ENCODE measurements around the gene PCBD2.

The PCBD2 gene

GRCh38 chr5:135004376-135004775 is 99.4 kb downstream of the PCBD2 start:
- DNase-seq (ENCODE audit: low spot score in 2 of 2) (peak in 1 of 2 donors; percentile 28), ATAC-seq (no peak)
- no peak overlapping the region for H3K4me3 Mint-ChIP-seq
- H3K27ac Mint-ChIP-seq, result no peak overlapping the region
- no peaks in the 10 kb centered on the region for H3K4me1 Mint-ChIP-seq
- no peaks in the 10 kb centered on the region for H3K36me3 Mint-ChIP-seq
- H3K9me3 Mint-ChIP-seq, result no peaks in the 10 kb centered on the region

GRCh38 chr5:135005076-135005475 is 100.1 kb downstream of the PCBD2 start:
- DNase-seq (ENCODE audit: low spot score in 2 of 2), result no peak
- no peaks in the 10 kb centered on the region for H3K9me3 Mint-ChIP-seq
- no peaks in the 10 kb centered on the region for H3K36me3 Mint-ChIP-seq
- no peak overlapping the region for H3K27ac Mint-ChIP-seq
- no peaks in the 10 kb centered on the region for H3K4me1 Mint-ChIP-seq
- H3K4me3 Mint-ChIP-seq, result no peak overlapping the region
- ATAC-seq, result no peak

GRCh38 chr5:135007305-135007704 is 102.4 kb downstream of the PCBD2 start:
- no peak for ATAC-seq
- DNase-seq (ENCODE audit: low spot score in 2 of 2), result no peak
- Mint-ChIP-seq H3K27ac (no peak overlapping the region), H3K4me3 (no peak overlapping the region), H3K9me3 (no peaks in the 10 kb centered on the region), H3K36me3 (no peaks in the 10 kb centered on the region), H3K4me1 (no peaks in the 10 kb centered on the region)

DNA sequence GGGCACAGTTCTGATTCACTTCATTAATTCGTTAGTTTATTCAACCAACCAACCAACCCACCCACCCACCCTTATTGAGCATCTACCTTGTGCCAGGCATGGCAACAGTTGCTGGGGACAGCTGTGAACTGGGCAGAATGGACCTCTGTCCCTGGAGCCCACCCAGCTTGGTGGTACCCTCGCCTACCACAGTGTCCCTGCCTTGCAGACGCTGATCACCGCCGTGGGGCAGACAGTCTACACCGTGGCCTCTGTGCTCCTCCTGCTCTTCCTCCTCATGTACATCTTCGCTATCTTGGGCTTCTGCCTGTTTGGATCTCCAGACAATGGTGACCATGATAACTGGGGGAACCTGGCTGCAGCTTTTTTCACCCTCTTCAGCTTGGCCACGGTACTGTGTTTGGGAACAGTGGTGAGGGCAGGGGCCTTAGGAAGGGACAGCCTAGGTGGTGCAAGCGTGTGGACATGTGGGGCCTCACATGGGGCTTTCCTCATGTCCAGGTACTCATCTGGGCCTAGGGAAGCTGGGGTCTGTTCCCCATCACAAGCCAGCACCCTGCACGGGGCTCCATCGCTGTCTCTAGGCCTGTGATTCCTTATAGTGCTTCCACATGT is 102.9 kb downstream of the PCBD2 start:
- H3K27ac Mint-ChIP-seq, result no peak overlapping the region
- peak in 1 of 2 donors; percentile 34 for DNase-seq (ENCODE audit: low spot score in 2 of 2)
- no peaks in the 10 kb centered on the region for H3K9me3 Mint-ChIP-seq
- no peak for ATAC-seq
- H3K36me3 Mint-ChIP-seq, result no peaks in the 10 kb centered on the region
- no peaks in the 10 kb centered on the region for H3K4me1 Mint-ChIP-seq
- no peak overlapping the region for H3K4me3 Mint-ChIP-seq

GRCh38 chr5:135008556-135008955 is 103.6 kb downstream of the PCBD2 start:
- H3K4me3 Mint-ChIP-seq, result no peak overlapping the region
- H3K4me1 Mint-ChIP-seq, result no peaks in the 10 kb centered on the region
- H3K9me3 Mint-ChIP-seq, result no peaks in the 10 kb centered on the region
- DNase-seq (ENCODE audit: low spot score in 2 of 2) (no peak), ATAC-seq (no peak)
- H3K36me3 Mint-ChIP-seq, result no peaks in the 10 kb centered on the region
- no peak overlapping the region for H3K27ac Mint-ChIP-seq

GRCh38 chr5:135008981-135009735 is 104.2 kb downstream of the PCBD2 start:
- peak in 1 of 2 donors; percentile 40 for DNase-seq (ENCODE audit: low spot score in 2 of 2)
- H3K36me3 Mint-ChIP-seq, result no peaks in the 10 kb centered on the region
- H3K4me3 Mint-ChIP-seq, result no peak overlapping the region
- H3K4me1 Mint-ChIP-seq, result no peaks in the 10 kb centered on the region
- ATAC-seq, result no peak
- H3K27ac Mint-ChIP-seq, result no peak overlapping the region
- H3K9me3 Mint-ChIP-seq, result no peaks in the 10 kb centered on the region

GRCh38 chr5:135009736-135010501 is 105.0 kb downstream of the PCBD2 start:
- Mint-ChIP-seq H3K4me3 (no peak overlapping the region), H3K4me1 (no peaks in the 10 kb centered on the region), H3K27ac (no peak overlapping the region), H3K36me3 (no peaks in the 10 kb centered on the region), H3K9me3 (no peaks in the 10 kb centered on the region)
- DNase-seq (ENCODE audit: low spot score in 2 of 2), result peak in 1 of 2 donors; percentile 40
- ATAC-seq, result no peak

- no peaks in the 10 kb centered on the region for H3K36me3 Mint-ChIP-seq
- H3K9me3 Mint-ChIP-seq, result no peaks in the 10 kb centered on the region
- no peaks in the 10 kb centered on the region for H3K4me1 Mint-ChIP-seq
- no peak overlapping the region for H3K27ac Mint-ChIP-seq
- ATAC-seq, result no peak
- no peak for DNase-seq (ENCODE audit: low spot score in 2 of 2)
- H3K4me3 Mint-ChIP-seq, result no peak overlapping the region
Observed at GRCh38 chr5:135010502-135011354, 105.8 kb downstream of the PCBD2 start.

GRCh38 chr5:135011355-135012032 is 106.6 kb downstream of the PCBD2 start:
- no peaks in the 10 kb centered on the region for H3K36me3 Mint-ChIP-seq
- no peak for DNase-seq (ENCODE audit: low spot score in 2 of 2)
- no peak overlapping the region for H3K4me3 Mint-ChIP-seq
- ATAC-seq, result no peak
- no peak overlapping the region for H3K27ac Mint-ChIP-seq
- no peaks in the 10 kb centered on the region for H3K4me1 Mint-ChIP-seq
- no peaks in the 10 kb centered on the region for H3K9me3 Mint-ChIP-seq

DNA sequence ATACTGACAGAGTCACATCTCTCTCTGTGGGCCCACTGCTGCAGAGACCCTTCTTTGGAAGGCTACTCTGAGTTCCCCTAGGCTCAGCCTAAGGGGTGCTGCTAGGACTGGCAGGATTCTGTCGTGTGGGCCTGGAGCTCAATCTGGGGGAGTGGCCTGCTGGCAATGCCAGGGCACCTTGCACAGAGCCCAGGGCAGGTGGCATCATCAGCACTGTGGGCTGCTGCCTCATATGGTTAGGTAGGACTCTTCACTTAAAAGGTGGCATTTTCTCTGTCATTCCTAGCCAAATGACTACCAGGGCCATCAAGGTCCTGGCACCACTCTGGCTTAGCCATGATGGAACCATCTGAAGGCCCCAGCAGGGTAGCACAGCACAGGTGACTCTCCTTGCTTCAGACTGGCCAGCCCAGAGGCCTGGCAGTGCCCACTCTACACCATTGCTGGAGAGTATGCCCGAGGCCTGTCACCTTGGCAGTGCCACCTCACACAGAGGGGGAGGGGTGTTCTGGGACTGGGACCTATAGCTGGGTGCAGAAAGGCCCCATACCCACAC is 107.2 kb downstream of the PCBD2 start:
- no peak overlapping the region for H3K27ac Mint-ChIP-seq
- no peaks in the 10 kb centered on the region for H3K9me3 Mint-ChIP-seq
- DNase-seq (ENCODE audit: low spot score in 2 of 2) (no peak), ATAC-seq (no peak)
- no peaks in the 10 kb centered on the region for H3K36me3 Mint-ChIP-seq
- no peak overlapping the region for H3K4me3 Mint-ChIP-seq
- H3K4me1 Mint-ChIP-seq, result no peaks in the 10 kb centered on the region
